DMS114 treated with DMSO at 0.1 percent for 48 hours (cell line): ENCODE measurements around the gene NMU.
"Not testable (repeated sequence)": the region's sequence is repeated elsewhere in the genome, so short reads cannot be mapped to it uniquely, and the experiment has no call there.

ENCODE experiments used
- DNase-seq: peaks from one replicate; lab custom pipeline; 2025; ENCODE audit not compliant: unreplicated experiment; lab: John Stamatoyannopoulos, UW

The NMU gene, protein sequence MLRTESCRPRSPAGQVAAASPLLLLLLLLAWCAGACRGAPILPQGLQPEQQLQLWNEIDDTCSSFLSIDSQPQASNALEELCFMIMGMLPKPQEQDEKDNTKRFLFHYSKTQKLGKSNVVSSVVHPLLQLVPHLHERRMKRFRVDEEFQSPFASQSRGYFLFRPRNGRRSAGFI

DNA sequence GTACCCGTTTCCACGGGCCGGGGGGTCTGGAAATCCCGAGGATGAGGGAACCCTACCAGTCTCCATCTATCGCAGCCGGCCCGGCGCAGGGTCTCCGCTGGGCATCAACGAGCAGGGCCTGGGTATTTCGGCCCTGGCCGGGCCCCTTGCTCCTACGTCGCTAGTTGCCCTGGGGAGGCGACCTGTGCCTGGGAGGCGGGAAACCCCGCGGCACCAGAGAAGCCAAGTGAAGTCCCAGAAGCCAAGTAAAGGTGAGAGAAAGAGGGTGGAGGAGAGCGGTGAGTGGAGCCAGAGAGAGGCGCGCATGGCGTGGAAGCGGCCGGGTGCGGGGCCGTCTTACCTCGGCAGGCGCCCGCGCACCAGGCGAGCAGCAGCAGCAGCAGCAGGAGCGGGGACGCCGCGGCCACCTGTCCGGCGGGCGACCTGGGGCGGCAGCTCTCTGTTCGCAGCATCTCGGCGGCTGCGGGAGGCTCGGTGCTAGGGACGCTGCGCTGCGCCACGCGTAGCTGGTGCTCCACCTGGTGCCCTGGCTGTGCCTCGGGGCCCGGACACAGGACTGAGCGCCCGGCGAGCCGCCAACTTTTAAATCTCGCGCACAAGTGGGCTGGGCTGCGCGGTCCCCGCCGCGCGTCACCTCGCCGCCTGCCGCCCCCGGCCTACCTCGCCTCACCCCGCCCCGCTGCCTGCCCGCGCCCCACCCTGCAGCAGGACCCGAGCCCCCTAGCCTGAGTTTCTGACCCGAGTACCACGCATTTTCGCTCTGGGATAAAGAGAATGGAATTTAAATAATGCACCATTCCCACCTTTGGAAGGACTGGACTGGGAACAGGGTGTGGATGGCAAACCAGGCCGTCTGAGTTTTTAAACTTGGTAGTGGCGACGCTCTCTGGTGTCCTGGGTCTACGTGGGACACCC is at the start of gene NMU:
Gene NMU, minus strand, starts transcription at position 558 of the 915 bp plus-strand sequence. Its CDS starts 106 bp downstream, at position 452.
- DNase-seq, result no peak

DNA sequence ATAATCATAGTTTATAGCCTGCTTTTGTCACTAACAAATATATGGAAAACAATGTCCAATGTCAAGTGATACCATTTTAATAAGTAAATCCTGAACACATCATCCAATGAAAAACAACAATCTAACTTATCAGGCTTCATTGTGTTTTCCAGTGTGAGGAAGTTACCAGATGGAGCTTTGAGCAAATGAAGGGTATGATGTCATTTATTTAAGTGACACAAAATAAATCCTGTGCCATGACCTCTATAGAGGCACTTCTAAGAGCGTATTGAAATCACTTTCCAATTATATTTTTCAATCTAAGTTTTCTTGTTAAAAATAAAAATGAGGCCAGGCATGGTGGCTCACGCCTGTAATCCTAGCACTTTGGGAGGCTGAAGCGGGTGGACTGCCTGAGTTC is 48.2 kb upstream of the NMU start:
- DNase-seq, result no peak

DNA sequence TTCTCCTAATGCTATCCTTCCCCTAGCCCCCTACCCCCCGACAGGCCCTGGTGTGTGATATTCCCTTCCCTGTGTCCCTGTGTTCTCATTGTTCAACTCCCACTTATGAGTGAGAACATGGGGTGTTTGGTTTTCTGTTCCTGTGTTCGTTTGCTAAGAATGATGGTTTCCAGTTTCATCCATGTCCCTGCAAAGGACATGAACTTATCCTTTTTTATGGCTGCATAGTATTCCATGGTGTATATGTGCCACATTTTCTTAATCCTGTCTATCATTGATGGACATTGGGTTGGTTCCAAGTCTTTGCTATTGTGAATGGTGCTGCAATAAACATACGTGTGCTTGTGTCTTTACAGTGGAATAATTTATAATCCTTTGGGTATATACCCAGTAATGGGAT is 46.7 kb upstream of the NMU start:
- not testable (repeated sequence) for DNase-seq

DNA sequence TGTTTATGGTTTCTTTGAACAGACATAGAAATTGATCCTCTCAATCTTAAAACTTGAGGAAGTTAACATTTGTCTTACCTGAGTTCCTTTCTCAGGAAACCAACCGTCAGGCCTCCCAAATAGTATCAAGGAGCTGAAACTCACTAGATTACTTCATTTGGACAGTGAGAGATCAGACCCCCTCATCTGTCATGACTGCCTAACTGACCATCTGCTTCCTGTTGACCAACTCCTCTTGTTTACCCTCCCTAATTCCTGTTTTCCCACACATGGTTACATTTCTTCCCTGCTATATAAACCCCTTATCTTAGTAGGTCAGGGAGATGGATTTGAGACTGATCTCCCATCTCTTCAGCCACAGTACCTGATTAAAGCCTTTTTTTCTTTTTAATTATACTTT is 46.2 kb upstream of the NMU start:
- DNase-seq, result no peak

DNA sequence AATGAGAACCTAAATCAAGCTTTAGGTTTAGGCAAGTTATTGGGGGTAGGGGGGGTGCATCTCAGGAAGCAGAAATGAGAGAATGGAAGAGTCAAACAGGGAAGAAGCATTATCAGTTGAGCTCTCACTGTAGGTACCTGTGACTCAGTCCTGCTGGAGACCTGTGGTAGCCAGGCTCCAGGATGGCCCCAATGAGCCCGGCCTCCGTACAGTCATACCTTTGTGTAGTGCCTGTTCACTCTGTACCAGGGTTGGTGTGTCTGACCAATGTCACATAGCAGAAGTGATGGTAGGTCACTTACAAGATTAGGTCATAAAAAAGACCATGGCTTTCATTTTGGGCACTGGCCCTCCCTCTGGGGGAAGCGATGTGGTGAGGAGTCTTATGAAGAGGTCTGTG is 45.3 kb upstream of the NMU start:
- no peak for DNase-seq

DNA sequence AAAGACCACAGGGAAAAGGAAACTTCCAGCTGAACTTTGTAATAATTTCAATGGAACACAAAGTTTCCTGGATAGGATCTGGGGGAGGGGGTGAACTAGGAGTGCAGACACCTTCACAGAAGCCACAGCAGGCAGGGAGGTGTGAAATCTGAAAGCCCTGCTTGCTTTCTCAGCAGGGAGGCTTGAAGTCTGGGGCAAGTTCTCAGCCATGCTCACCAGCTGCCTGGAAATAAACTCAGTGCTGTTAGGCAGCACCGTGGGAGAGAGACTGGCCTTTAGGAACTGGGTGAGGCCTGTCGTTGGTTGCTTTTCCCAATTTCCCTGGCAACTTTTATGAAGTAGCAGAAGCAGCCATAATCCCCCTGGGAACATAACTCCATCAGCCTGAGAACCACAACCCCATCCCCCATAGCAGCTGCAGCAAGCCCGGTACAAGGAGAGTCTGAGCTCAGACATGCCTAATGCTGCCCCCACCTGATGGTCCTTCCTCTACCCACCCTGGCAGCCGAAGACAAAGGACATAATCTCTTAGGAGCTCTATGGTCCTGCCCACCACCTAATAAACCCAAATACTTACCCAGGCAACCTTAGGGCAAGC is 39.2 kb upstream of the NMU start:
- DNase-seq, result no peak

DNA sequence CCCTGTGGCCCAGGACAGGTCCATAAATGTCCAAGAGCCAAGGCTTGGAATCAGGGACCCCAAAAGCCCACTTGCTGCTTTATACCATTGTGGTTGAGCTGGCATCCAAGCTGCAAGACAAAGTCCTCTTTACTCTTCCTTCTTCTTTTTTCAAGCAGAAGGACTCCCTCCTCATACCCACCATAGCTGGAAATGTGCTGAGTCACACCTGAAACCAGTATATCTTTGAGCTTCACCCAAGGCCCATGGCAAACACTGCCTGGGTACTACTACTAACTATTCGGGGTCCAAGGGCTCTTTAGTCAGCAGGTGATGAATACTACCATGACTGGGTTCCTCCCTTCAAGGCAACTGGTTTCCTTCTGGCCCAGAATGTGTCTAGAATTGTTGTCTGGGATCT is 37.3 kb upstream of the NMU start:
- DNase-seq, result no peak

DNA sequence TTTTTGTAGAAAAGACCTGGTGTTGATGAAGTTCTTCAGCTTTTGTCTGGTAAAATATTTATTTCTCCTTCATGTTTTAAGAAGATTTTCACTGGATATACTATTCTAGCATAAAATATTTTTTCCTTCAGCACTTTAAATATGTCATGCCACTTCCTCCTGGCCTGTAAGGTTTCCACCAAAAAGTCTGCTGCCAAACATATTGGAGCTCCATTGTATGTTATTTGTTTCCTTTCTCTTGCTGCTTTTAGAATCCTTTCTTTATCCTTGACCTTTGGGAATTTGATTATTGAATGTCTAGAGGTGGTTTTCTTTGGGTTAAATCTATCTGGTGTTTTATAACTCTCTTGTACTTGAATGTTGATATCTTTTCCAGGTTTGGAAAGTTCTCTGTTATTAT is 35.6 kb upstream of the NMU start:
- no peak for DNase-seq

DNA sequence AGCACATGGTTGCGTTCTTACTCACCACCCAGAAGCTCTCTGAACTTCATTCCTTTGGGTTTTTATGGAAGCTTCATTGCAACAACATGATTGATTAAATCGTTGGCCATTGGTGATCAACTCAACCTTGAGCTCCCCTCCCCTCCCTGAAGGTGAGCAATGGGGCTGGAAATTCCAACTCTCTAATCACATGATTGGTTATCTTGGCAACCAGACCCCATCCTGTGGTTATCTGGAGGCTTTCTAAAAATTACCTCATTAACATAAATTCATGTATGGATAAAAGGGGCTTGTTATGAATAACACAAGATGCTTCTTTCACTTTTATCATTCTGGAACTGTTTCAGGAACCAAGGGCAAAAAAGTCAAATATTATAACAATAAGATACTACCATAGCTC is 34.6 kb upstream of the NMU start:
- no peak for DNase-seq

DNA sequence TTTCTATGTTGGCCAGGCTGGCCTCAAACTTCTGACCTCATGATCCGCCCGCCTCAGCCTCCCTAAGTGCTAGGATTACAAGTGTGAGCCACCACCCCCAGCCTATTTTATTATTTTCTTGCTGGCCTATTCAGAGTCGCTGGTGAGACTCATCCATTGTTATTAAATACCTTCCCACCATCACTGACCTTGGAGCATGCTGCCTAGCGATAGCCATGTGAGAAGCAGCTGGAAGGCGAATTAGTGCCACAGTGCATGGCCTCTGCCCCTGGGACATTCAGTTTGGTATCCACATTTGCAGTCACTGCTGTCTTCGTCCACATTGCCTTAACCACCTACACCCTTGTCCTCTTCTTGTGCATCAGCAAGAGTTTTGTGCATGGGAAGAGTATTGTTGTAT is 32.4 kb upstream of the NMU start:
- DNase-seq, result no peak

DNA sequence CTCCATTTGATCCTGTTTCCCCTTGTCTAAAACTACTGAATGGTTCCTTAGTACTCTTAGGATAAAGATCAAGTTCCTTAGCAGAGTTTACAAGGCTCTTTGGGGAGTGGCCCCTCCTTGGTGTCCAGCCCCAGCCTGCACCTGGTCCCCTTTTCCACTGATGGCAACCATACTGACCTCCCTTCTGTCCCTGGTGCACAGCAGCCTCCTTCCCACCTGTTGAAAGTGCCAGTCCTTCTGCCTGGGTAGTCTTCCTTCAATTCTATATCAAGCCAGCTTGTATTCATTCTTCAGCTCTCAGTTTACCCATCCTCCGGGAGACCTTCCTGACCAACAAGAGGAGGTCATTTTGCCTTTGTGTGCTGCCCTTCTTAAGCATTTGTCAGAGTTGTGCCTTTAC is 30.4 kb upstream of the NMU start:
- no peak for DNase-seq

DNA sequence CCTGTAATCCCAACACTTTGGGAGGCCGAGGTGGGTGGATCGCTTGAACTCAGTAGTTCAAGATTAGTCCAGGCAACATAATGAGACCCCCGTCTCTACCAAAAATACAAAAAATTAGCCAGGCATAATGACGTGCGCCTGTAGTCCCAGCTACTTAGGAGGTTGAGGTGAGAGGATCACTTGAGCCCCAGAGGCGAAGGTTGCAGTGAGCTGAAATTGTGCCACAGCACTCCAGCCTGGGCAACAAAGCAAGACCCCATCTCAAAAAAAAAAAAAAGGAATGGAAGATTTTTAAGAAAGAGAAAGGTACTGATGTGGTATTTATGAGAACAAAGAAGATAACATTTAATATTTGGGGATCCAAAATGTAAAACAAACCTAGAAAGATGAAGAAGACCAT is 27.0 kb upstream of the NMU start:
- no peak for DNase-seq

DNA sequence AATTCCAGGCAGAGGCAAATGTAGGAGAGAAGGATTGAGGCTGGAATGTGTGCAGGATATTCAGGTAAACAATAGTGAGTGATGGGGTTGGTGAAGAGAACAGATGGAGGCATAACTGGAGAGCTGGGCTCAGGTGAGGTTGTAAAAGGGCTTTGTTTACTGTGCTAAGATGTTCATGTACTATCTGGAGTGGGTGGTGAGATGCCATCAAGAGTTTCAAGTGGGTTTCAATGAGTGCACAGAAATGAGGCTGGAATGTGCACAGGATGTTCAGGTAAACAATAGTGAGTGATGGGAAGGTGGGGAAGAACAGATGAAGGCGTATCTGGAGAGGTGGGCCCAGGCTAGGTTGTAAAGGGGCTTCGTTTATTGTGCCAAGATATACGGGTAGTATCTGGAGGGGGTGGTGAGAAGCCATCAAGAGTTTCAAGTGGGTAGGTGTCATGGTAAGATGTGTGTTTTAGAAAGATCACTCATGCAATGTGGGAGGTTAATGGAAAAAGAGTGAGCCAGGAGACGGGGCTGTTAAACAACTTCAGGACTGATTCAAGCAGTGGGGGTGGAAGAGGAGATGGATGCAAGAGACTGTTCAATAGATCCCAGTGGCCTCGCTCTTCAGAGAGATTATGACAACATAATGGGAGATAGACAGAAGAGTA is 25.4 kb upstream of the NMU start:
- DNase-seq, result no peak

DNA sequence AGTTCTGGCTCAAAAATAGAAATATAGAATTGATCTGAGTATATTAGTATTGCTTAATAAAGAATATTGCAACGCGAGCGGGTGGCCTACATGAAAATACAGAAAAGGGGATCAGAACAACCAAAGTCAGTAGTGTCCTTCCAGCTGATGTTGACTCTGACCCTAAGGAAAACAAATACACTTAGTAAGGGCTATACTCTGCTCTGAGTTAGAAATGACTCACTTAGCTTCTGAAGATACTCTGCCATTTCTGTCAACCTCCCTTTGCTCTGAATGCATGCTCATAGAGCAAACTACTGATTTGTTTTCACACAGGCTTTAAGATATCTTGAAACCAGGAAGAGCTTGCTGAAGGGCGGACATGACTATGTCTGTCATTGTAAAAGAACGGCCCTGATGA is 22.6 kb upstream of the NMU start:
- DNase-seq, result no peak

DNA sequence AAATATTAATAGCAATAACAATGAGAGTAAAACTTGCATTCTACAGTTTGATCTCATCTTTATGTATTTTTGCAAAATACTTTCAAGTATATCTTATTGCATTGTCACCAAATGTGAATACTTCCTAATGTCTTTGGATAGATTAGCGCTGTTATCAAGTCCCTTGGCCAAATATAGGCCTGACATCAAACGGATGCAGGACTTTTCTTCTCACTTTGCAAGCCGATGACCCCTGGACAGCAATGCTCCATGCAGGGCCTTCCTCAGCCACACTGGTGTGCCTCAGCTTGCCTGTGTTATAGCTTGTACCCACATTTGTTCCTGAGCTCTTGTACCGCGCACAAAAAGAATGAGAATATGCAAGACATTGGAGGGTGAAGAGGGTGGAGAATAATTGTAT is 18.0 kb upstream of the NMU start:
- no peak for DNase-seq

DNA sequence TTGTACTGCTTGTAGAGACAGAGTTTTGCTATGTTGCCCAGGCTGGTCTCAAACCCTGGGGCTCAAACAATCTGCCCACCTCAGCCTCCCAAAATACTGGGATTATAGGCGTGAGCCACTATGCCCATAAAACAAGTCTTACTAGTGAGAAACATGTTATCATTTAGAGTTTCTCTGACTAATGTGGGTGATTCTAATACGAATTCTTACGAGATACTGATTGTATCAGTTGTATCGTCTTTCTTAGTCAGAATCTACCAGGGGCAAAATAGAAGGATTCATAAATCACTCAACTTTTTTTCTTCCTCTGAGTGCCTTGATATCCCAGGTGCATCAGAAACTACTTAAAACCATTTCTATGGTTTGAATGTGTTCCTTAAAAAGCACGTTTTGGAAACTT is 14.4 kb upstream of the NMU start:
- no peak for DNase-seq

DNA sequence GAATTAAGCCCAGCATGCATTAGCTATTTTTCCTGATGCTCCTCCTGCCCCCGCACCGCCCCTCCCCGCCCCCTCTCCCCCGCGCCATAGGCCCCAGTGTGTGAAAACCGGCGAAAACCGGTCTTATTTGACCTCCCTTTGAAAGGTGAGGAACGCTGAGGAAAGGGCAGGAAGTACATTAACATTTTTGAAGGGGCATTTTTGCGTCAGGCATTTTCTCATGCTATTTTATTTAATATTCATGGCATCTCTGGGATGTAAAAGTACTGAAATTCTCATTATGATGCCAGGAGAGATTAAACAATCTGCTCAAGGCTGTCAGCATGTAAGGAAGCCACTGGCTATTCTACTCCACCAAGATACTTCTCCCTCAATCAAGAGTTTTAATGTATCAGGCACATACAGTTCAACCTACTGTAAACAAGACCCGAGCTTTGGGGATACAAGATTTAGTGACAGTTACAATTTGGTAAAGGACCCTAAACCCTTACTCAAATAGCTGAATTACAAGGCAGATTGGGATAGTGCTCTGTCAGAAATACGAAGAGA is 1.2 kb upstream of the NMU start:
- no peak for DNase-seq

DNA sequence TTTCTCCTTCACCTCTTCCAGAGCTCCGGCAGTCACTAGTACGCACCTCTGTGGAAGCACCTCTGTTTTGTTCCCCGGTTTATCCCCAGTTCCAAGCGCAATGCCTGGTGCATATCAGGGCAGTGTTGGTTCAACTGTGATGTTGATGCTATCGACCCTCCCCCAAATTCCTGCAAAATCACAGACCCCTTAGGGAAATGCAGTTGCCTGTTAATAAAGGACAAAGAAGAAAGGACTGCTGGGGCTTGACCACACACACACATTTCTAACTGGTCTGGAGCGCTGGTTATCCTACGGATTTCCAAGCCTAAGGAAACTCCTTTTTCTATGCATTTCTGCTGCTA is 530 bp upstream of the NMU start:
- no peak for DNase-seq

DNA sequence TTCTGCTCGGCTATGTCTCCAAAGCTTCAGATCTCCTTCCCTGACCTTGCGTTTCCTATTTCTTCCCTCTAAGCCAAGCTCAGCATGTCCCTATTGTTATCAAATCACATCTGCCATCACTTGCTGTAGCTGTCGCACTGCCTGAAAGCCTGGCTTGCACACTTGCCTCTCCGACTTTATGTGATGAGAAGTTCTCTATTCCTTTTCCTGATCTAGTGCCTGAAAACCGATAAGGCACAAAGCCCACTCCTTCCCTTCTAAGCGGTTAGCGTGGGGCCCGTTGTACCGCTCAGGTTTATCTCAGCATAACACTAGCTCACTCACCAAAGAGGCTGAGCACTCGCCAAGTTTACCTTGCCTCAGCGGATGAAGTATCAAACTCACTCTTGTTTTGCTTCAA is 816 bp downstream of the NMU start:
- DNase-seq, result no peak

DNA sequence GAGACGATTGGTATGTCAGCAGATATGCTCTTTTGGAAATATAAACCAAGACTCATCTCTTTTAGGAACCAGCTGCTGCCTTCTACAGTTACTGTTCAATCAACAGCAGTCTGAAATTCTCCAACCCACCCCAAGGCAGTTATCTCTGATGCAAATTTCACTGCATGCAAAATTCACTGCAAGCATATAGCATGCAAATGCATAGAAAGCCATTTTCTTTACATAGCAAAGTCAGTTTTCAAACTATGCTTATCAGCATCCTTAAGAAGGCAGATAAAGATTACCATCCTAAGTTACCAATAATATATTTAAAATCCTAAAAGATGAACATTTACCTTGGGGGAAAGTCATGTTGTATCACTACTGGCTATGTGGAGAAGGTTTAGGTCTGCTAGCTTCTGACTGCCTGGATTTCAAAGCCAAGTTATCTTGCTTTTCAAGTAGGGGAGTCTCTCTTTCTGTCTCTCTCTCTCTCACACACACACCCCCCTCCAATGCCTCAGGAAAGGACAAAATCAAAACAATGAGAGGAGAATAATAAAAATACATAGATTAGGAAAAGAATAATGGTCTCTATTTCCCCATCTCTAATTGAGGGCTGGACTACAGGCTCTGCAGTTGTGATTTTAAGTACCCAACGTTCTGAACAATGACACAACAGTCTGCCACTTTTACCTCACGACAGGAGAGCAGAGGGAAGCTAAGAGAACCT is 1.5 kb downstream of the NMU start:
- DNase-seq, result no peak

DNA sequence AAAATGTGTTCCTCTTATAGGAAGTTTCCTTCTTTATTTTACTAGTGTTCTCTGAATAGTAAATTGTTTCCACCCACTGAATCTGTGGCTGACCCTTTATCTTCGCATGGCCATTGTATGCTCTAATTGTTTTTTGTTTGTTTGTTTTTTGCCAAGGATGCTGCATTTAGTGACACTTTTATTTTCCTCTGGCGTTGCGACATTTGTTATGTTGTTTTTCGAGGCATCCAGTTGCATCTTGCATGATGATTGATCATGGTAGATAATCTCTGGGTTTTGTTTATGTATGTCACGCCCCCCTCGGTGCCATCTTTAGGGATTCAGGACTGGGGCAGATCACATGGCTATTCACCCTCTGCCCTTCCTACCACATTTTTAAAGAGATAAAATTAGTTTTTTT is 2.2 kb downstream of the NMU start:
- no peak for DNase-seq
